ENCODE measurements around the gene ALDH6A1. TPM values are rescaled to one million over a fixed set of nuclear protein-coding genes. Genes with fewer than 3 reads are reported as not detected.

ALDH6A1 gene
- total RNA-seq, 2 donors from 2014 or later = 17.1 to 20.1 TPM

GRCh38 chr14:74085047-74085637, 889 bp upstream of the ALDH6A1 start:
- intact Hi-C loops (cut with DNase I) = no loop called here
- 0 to 1% methylated on average over 23 to 26 of the region's 26 CpGs for WGBS, 2 donors
- peak; percentile 1 for ATAC-seq
- no peaks in the 10 kb centered on the region for H3K27me3 ChIP-seq
- H3K36me3 ChIP-seq (replicated peaks in 1 of 2; ENCODE audit: insufficient read depth in 1 of 2, low read depth in 2 of 2) = no peaks in the 10 kb centered on the region
- TF ChIP-seq POLR2A (IDR thresholded peaks at IDR 0.05) (no peak), CTCF (IDR thresholded peaks at IDR 0.05) (no peak)
- H3K27ac ChIP-seq = peak overlapping the region; percentile 42 to 93 (median 82)
- H3K4me3 ChIP-seq = peak overlapping the region; percentile 46 to 93
- peak in 1 of 4 donors; percentile 8 for DNase-seq
- no peaks in the 10 kb centered on the region for H3K9me3 ChIP-seq
- peaks cover 48% of the 10 kb centered on the region for H3K4me1 ChIP-seq

GRCh38 chr14:74083784-74084276, 423 bp downstream of the ALDH6A1 start:
- H3K4me3 ChIP-seq = peak overlapping the region; percentile 58 to 65
- WGBS, 2 donors = 0% methylated on average over 15 of the region's 15 CpGs
- H3K4me1 ChIP-seq = peaks cover 48% of the 10 kb centered on the region
- intact Hi-C loops (cut with DNase I) = no loop called here
- no peak for DNase-seq
- ATAC-seq = peak; percentile 14
- TF ChIP-seq CTCF (IDR thresholded peaks at IDR 0.05) (no peak), POLR2A (IDR thresholded peaks at IDR 0.05) (no peak)
- no peaks in the 10 kb centered on the region for H3K27me3 ChIP-seq
- H3K27ac ChIP-seq = peak overlapping the region; percentile 84 to 97 (median 91)
- H3K9me3 ChIP-seq = no peaks in the 10 kb centered on the region
- no peaks in the 10 kb centered on the region for H3K36me3 ChIP-seq (replicated peaks in 1 of 2; ENCODE audit: insufficient read depth in 1 of 2, low read depth in 2 of 2)

- Histone ChIP-seq H3K4me1 (peaks cover 48% of the 10 kb centered on the region), H3K9me3 (no peaks in the 10 kb centered on the region), H3K27ac (no peak overlapping the region), H3K36me3 (replicated peaks in 1 of 2; ENCODE audit: insufficient read depth in 1 of 2, low read depth in 2 of 2) (no peaks in the 10 kb centered on the region), H3K4me3 (no peak overlapping the region), H3K27me3 (no peaks in the 10 kb centered on the region)
- ATAC-seq = no peak
- no peak for DNase-seq
- intact Hi-C loops (cut with DNase I) = no loop called here
- TF ChIP-seq CTCF (IDR thresholded peaks at IDR 0.05) (no peak), POLR2A (IDR thresholded peaks at IDR 0.05) (no peak)
- 68 to 72% methylated on average over 3 of the region's 3 CpGs for WGBS, 2 donors
Observed at GRCh38 chr14:74083161-74083560, 1.1 kb downstream of the ALDH6A1 start.

- H3K36me3 ChIP-seq (replicated peaks in 1 of 2; ENCODE audit: insufficient read depth in 1 of 2, low read depth in 2 of 2) = no peaks in the 10 kb centered on the region
- no peaks in the 10 kb centered on the region for H3K9me3 ChIP-seq
- peak overlapping the region in 3 of 4 donors; percentile 20 to 40 (median 36) for H3K27ac ChIP-seq
- H3K4me1 ChIP-seq = peaks cover 47% of the 10 kb centered on the region
- intact Hi-C loops (cut with DNase I) = no loop called here
- whole genome bisulfite sequencing, 2 donors = 93 to 94% methylated on average over 3 of the region's 3 CpGs
- ATAC-seq (no peak), DNase-seq (no peak)
- no peak for TF ChIP-seq CTCF (IDR thresholded peaks at IDR 0.05)
- TF ChIP-seq POLR2A (IDR thresholded peaks at IDR 0.05) = no peak
- no peak overlapping the region for H3K4me3 ChIP-seq
- H3K27me3 ChIP-seq = no peaks in the 10 kb centered on the region
Observed at GRCh38 chr14:74081491-74081890, 2.8 kb downstream of the ALDH6A1 start.
